HG03354 (cell line): Measurements from ENCODE around the gene WDR88.

Source experiments
- ATAC-seq: cut with Tn5 transposase; IDR thresholded peaks from one replicate; pipeline ENCODE4 v1.9.1; 2021; ENCODE audit warnings: mild to moderate bottlenecking; ENCODE audit not compliant: unreplicated experiment, poor library complexity, severe bottlenecking

WDR88 gene

GRCh38 chr19:33132021-33132420 is at the start of gene WDR88:
Gene WDR88 (plus strand): TSS chr19:33132114. CDS start chr19:33132170, 56 bp downstream.
- no peak for ATAC-seq

GRCh38 chr19:33085570-33086128 is 46.3 kb upstream of the WDR88 start:
- ATAC-seq: no peak

- ATAC-seq: no peak
Measured at GRCh38 chr19:33086955-33087354, 45.0 kb upstream of the WDR88 start.

GRCh38 chr19:33089010-33089409 is 42.9 kb upstream of the WDR88 start:
- no peak for ATAC-seq

GRCh38 chr19:33090179-33090578 is 41.7 kb upstream of the WDR88 start:
- no peak for ATAC-seq

GRCh38 chr19:33093420-33094210 is 38.3 kb upstream of the WDR88 start:
- no peak for ATAC-seq

- ATAC-seq: no peak
Measured at GRCh38 chr19:33094436-33095067, 37.4 kb upstream of the WDR88 start.

GRCh38 chr19:33096005-33096404 is 35.9 kb upstream of the WDR88 start:
- ATAC-seq: no peak

GRCh38 chr19:33098055-33098534 is 33.8 kb upstream of the WDR88 start:
- ATAC-seq: no peak

GRCh38 chr19:33100894-33101644 is 30.8 kb upstream of the WDR88 start:
- no peak for ATAC-seq

- ATAC-seq: no peak
Measured at GRCh38 chr19:33102893-33103292, 29.0 kb upstream of the WDR88 start.

GRCh38 chr19:33108161-33108560 is 23.8 kb upstream of the WDR88 start:
- ATAC-seq: no peak

GRCh38 chr19:33110137-33110910 is 21.6 kb upstream of the WDR88 start:
- ATAC-seq: no peak

- ATAC-seq: no peak
Measured at GRCh38 chr19:33111587-33111986, 20.3 kb upstream of the WDR88 start.

- no peak for ATAC-seq
Measured at GRCh38 chr19:33114312-33114711, 17.6 kb upstream of the WDR88 start.

- no peak for ATAC-seq
Measured at GRCh38 chr19:33117501-33117900, 14.4 kb upstream of the WDR88 start.

- ATAC-seq: no peak
Measured at GRCh38 chr19:33118643-33119042, 13.3 kb upstream of the WDR88 start.

- ATAC-seq: no peak
Measured at GRCh38 chr19:33124207-33125098, 7.5 kb upstream of the WDR88 start.
